ENCODE measurements around the gene TSPAN3.
A peak's percentile ranks its signal among the peaks of the same experiment; 100 is the strongest.

TSPAN3 gene

GRCh38 chr15:77070495-77071304 lies at the start of gene TSPAN3:
TSPAN3 (minus strand) TSS chr15:77071109; CDS start chr15:77070954, 155 bp downstream.
- H3K27ac ChIP-seq (ENCODE audit: poor library complexity, severe bottlenecking) = peak within 1 kb of the TSS; percentile 50
- ATAC-seq (ENCODE audit: low read depth) (peak; percentile 92), DNase-seq (ENCODE audit: low spot score) (peak; percentile 95)

GRCh38 chr15:77120576-77120975 lies 49.7 kb upstream of the TSPAN3 start:
- ATAC-seq (ENCODE audit: low read depth) (no peak), DNase-seq (ENCODE audit: low spot score) (no peak)
- TF ChIP-seq CTCF (IDR thresholded peaks at IDR 0.05; ENCODE audit: poor library complexity, severe bottlenecking) = no peak
- Histone ChIP-seq H3K4me3 (ENCODE audit: severe bottlenecking) (no peak overlapping the region), H3K9me3 (ENCODE audit: severe bottlenecking) (no peaks in the 10 kb centered on the region), H3K27ac (ENCODE audit: poor library complexity, severe bottlenecking) (no peak overlapping the region), H3K4me1 (ENCODE audit: insufficient read depth, poor library complexity, severe bottlenecking) (no peaks in the 10 kb centered on the region), H3K27me3 (ENCODE audit: insufficient read depth, poor library complexity, severe bottlenecking) (no peaks in the 10 kb centered on the region), H3K36me3 (ENCODE audit: low read depth) (no peaks in the 10 kb centered on the region)

More at GRCh38 chr15:77070495-77071304, at the start of gene TSPAN3:
- no peak for TF ChIP-seq CTCF (IDR thresholded peaks at IDR 0.05; ENCODE audit: poor library complexity, severe bottlenecking)
- Histone ChIP-seq H3K36me3 (ENCODE audit: low read depth) (0 out of 2 replicates have a peak, but pooled peaks cover 6% of the 10 kb centered on the region), H3K27me3 (ENCODE audit: insufficient read depth, poor library complexity, severe bottlenecking) (peaks cover 6% of the 10 kb centered on the region), H3K4me1 (ENCODE audit: insufficient read depth, poor library complexity, severe bottlenecking) (peaks cover 24% of the 10 kb centered on the region), H3K9me3 (ENCODE audit: severe bottlenecking) (no peaks in the 10 kb centered on the region), H3K4me3 (ENCODE audit: severe bottlenecking) (peak within 1 kb of the TSS; percentile 57)

GRCh38 chr15:77119446-77119845 lies 48.5 kb upstream of the TSPAN3 start:
- Histone ChIP-seq H3K4me3 (ENCODE audit: severe bottlenecking) (no peak overlapping the region), H3K27me3 (ENCODE audit: insufficient read depth, poor library complexity, severe bottlenecking) (no peaks in the 10 kb centered on the region), H3K4me1 (ENCODE audit: insufficient read depth, poor library complexity, severe bottlenecking) (no peaks in the 10 kb centered on the region), H3K9me3 (ENCODE audit: severe bottlenecking) (no peaks in the 10 kb centered on the region), H3K36me3 (ENCODE audit: low read depth) (no peaks in the 10 kb centered on the region), H3K27ac (ENCODE audit: poor library complexity, severe bottlenecking) (no peak overlapping the region)
- ATAC-seq (ENCODE audit: low read depth) (no peak), DNase-seq (ENCODE audit: low spot score) (no peak)
- no peak for TF ChIP-seq CTCF (IDR thresholded peaks at IDR 0.05; ENCODE audit: poor library complexity, severe bottlenecking)

- peak; percentile 84 for ATAC-seq (ENCODE audit: low read depth)
- no peaks in the 10 kb centered on the region for H3K36me3 ChIP-seq (ENCODE audit: low read depth)
- H3K9me3 ChIP-seq (ENCODE audit: severe bottlenecking) = no peaks in the 10 kb centered on the region
- H3K4me3 ChIP-seq (ENCODE audit: severe bottlenecking) = no peak overlapping the region
- H3K27me3 ChIP-seq (ENCODE audit: insufficient read depth, poor library complexity, severe bottlenecking) = no peaks in the 10 kb centered on the region
- no peaks in the 10 kb centered on the region for H3K4me1 ChIP-seq (ENCODE audit: insufficient read depth, poor library complexity, severe bottlenecking)
- peak; percentile 98 for TF ChIP-seq CTCF (IDR thresholded peaks at IDR 0.05; ENCODE audit: poor library complexity, severe bottlenecking)
- H3K27ac ChIP-seq (ENCODE audit: poor library complexity, severe bottlenecking) = no peak overlapping the region
- no peak for DNase-seq (ENCODE audit: low spot score)
Measured at GRCh38 chr15:77118882-77119321, 48.0 kb upstream of the TSPAN3 start.

GRCh38 chr15:77115179-77115578 lies 44.3 kb upstream of the TSPAN3 start:
- no peak overlapping the region for H3K4me3 ChIP-seq (ENCODE audit: severe bottlenecking)
- H3K9me3 ChIP-seq (ENCODE audit: severe bottlenecking) = no peaks in the 10 kb centered on the region
- no peaks in the 10 kb centered on the region for H3K27me3 ChIP-seq (ENCODE audit: insufficient read depth, poor library complexity, severe bottlenecking)
- TF ChIP-seq CTCF (IDR thresholded peaks at IDR 0.05; ENCODE audit: poor library complexity, severe bottlenecking) = no peak
- H3K4me1 ChIP-seq (ENCODE audit: insufficient read depth, poor library complexity, severe bottlenecking) = no peaks in the 10 kb centered on the region
- DNase-seq (ENCODE audit: low spot score) = no peak
- no peaks in the 10 kb centered on the region for H3K36me3 ChIP-seq (ENCODE audit: low read depth)
- ATAC-seq (ENCODE audit: low read depth) = no peak
- no peak overlapping the region for H3K27ac ChIP-seq (ENCODE audit: poor library complexity, severe bottlenecking)
